H1 (cell line): ENCODE data around the gene MAPK1. TPM values are rescaled to one million over a fixed set of nuclear protein-coding genes. Genes with fewer than 3 reads are reported as not detected.

Experiments used
- CTCF ChIA-PET: fragments of 300-600 bp; sonication (Branson Sonifier 250); formaldehyde crosslinking; loops from one replicate; lab custom pipeline; 2021; ENCODE audit not compliant: partially characterized antibody; lab: Charles Lee
- POLR2A ChIA-PET: fragments of 300-600 bp; sonication (Branson Sonifier 250); formaldehyde crosslinking; loops from one replicate; lab custom pipeline; 2021; ENCODE audit warnings: inconsistent platforms; ENCODE audit not compliant: partially characterized antibody; lab: Charles Lee
- DNase-seq, 2 experiments: peaks; one replicate each; pipeline versions ENCODE4 v3.0.0 to v3.0.0-alpha.2; 2010 to 2022; ENCODE audit warnings: low spot score in 2 of 2, low read depth in 1 of 2, mixed read lengths in 1 of 2
- FAIRE-seq: peaks from 2 replicates; lab custom pipeline; 2011; peaks lifted over from hg19 to GRCh38; lab: Jason Lieb, UNC
- H2AFZ ChIP-seq: 2 replicates; pipeline ENCODE4 v1.8.1; 2012; ENCODE audit warnings: low read length, inconsistent platforms
- H2AK5ac ChIP-seq: 2 replicates; pipeline ENCODE4 v1.6.1; 2013; ENCODE audit warnings: low read depth, low read length
- H2BK120ac ChIP-seq: replicated peaks from 2 replicates; pipeline ENCODE3; 2013; ENCODE audit warnings: low read depth, low read length, inconsistent platforms
- H2BK12ac ChIP-seq: 2 replicates; pipeline ENCODE4 v1.6.1; 2013; ENCODE audit warnings: low read depth, low read length
- H2BK15ac ChIP-seq: 2 replicates; pipeline ENCODE4 v1.6.1; 2013; ENCODE audit warnings: low read length
- H2BK20ac ChIP-seq: 2 replicates; pipeline ENCODE4 v1.6.1; 2013; ENCODE audit warnings: low read length
- H2BK5ac ChIP-seq: 2 replicates; pipeline ENCODE4 v1.6.1; 2013; ENCODE audit warnings: low read depth, low read length
- H3K14ac ChIP-seq: 2 replicates; pipeline ENCODE4 v1.6.1; 2013; ENCODE audit warnings: inconsistent platforms; ENCODE audit not compliant: insufficient read length
- H3K18ac ChIP-seq: 2 replicates; pipeline ENCODE4 v1.6.1; 2013; ENCODE audit warnings: low read length; ENCODE audit errors: extremely low read depth
- H3K23ac ChIP-seq: 2 replicates; pipeline ENCODE4 v1.6.1; 2013; ENCODE audit warnings: inconsistent platforms; ENCODE audit not compliant: insufficient read length
- H3K23me2 ChIP-seq: 2 replicates; pipeline ENCODE4 v1.6.1; 2013; ENCODE audit warnings: low read depth, low read length
- H3K27ac ChIP-seq: 2 replicates; pipeline ENCODE4 v1.6.1; 2011; ENCODE audit warnings: low read depth, low read length, inconsistent platforms
- H3K27me3 ChIP-seq, 4 experiments: replicated peaks in 1 of 4; 1 replicate in 1 of 4; 2 replicates in 3 of 4; pipeline versions ENCODE4 v1.6.1 to v1.8.1; 2011 to 2013; ENCODE audit warnings: low read length in 3 of 4, mild to moderate bottlenecking in 3 of 4, inconsistent platforms in 2 of 4, mixed read lengths in 2 of 4, moderate library complexity in 1 of 4; ENCODE audit not compliant: control insufficient read depth in 3 of 4, insufficient read depth in 3 of 4; ENCODE audit errors: extremely low read depth in 1 of 4
- H3K36me3 ChIP-seq, 4 experiments: 2 replicates each; pipeline versions ENCODE4 v1.6.1 to v1.8.1; 2011 to 2013; ENCODE audit warnings: mild to moderate bottlenecking in 4 of 4, low read length in 3 of 4, moderate library complexity in 2 of 4, control low read depth in 1 of 4, inconsistent platforms in 1 of 4; ENCODE audit not compliant: insufficient read depth in 4 of 4, control insufficient read depth in 2 of 4
- H3K4ac ChIP-seq: replicated peaks from 2 replicates; pipeline ENCODE3; 2013; ENCODE audit warnings: low read length, low read depth, mixed read lengths, inconsistent platforms; ENCODE audit not compliant: insufficient read length
- H3K4me1 ChIP-seq, 4 experiments: replicated peaks in 1 of 4; 1 replicate in 1 of 4; 2 replicates in 3 of 4; pipeline versions ENCODE4 v1.6.1 to v1.8.1; 2011 to 2013; ENCODE audit warnings: low read length in 3 of 4, inconsistent platforms in 2 of 4, mixed read lengths in 1 of 4; ENCODE audit not compliant: insufficient read depth in 4 of 4, control insufficient read depth in 3 of 4
- H3K4me2 ChIP-seq, 2 experiments: 2 replicates each; pipeline versions ENCODE4 v1.6.1 to v1.8.1; 2011 to 2013; ENCODE audit warnings: low read depth in 2 of 2, low read length in 2 of 2, control low read depth in 1 of 2, inconsistent platforms in 1 of 2, mild to moderate bottlenecking in 1 of 2; ENCODE audit not compliant: insufficient read depth in 1 of 2
- H3K4me3 ChIP-seq, 4 experiments: fragments of 200-600, 300-600 bp in 1 of 4; sonication (generic), shearing (Covaris generic), sonication (Bioruptor Twin) in 1 of 4; 2 replicates each; pipeline versions ENCODE4 v1.5.1 to v1.8.1; 2011 to 2016; ENCODE audit warnings: low read length in 4 of 4, low read depth in 3 of 4, control low read depth in 2 of 4, inconsistent platforms in 2 of 4, mild to moderate bottlenecking in 2 of 4, mixed read lengths in 1 of 4, moderate library complexity in 1 of 4; ENCODE audit not compliant: insufficient read depth in 2 of 4; ENCODE audit errors: extremely low read depth in 1 of 4
- H3K56ac ChIP-seq: replicated peaks from 2 replicates; pipeline ENCODE3; 2013; ENCODE audit warnings: low read depth, mild to moderate bottlenecking, mixed read lengths, low read length, inconsistent platforms; ENCODE audit not compliant: insufficient read length
- H3K79me1 ChIP-seq: 2 replicates; pipeline ENCODE4 v1.6.1; 2013; ENCODE audit warnings: low read depth, low read length, control low read depth
- H3K79me2 ChIP-seq, 2 experiments: 2 replicates each; pipeline versions ENCODE4 v1.6.1 to v1.8.1; 2012 to 2013; ENCODE audit warnings: low read length in 2 of 2, mild to moderate bottlenecking in 2 of 2, inconsistent platforms in 1 of 2; ENCODE audit not compliant: insufficient read depth in 2 of 2, control insufficient read depth in 1 of 2
- H3K9ac ChIP-seq, 4 experiments: replicated peaks in 1 of 4; 1 replicate in 1 of 4; 2 replicates in 3 of 4; pipeline versions ENCODE4 v1.6.1 to v1.8.1; 2011 to 2013; ENCODE audit warnings: low read depth in 3 of 4, low read length in 3 of 4, control low read depth in 2 of 4, mild to moderate bottlenecking in 2 of 4, moderate library complexity in 2 of 4, inconsistent platforms in 1 of 4; ENCODE audit errors: extremely low read depth in 1 of 4
- H3K9me3 ChIP-seq, 2 experiments: 2 replicates each; pipeline versions ENCODE4 v1.6.1 to v1.8.1; 2012 to 2013; ENCODE audit warnings: mild to moderate bottlenecking in 2 of 2, moderate library complexity in 2 of 2, control low read depth in 1 of 2, inconsistent platforms in 1 of 2, low read depth in 1 of 2, low read length in 1 of 2, mixed read lengths in 1 of 2; ENCODE audit not compliant: insufficient read depth in 2 of 2
- H4K20me1 ChIP-seq, 2 experiments: replicated peaks in 1 of 2; 2 replicates each; pipeline versions ENCODE3 to v1.8.1; 2011 to 2013; ENCODE audit warnings: inconsistent platforms in 2 of 2, low read length in 2 of 2, mild to moderate bottlenecking in 1 of 2; ENCODE audit not compliant: insufficient read depth in 2 of 2, control insufficient read depth in 1 of 2
- H4K5ac ChIP-seq: 2 replicates; pipeline ENCODE4 v1.6.1; 2013; ENCODE audit warnings: low read length, low read depth, mixed read lengths, inconsistent platforms; ENCODE audit not compliant: insufficient read length
- H4K8ac ChIP-seq: 2 replicates; pipeline ENCODE4 v1.8.0; 2013; ENCODE audit warnings: mild to moderate bottlenecking, moderate library complexity, low read length, inconsistent platforms; ENCODE audit not compliant: insufficient read depth; ENCODE audit errors: extremely low read depth
- H4K91ac ChIP-seq: replicated peaks from 2 replicates; pipeline ENCODE3; 2013; ENCODE audit warnings: low read length, mixed read lengths, inconsistent platforms; ENCODE audit not compliant: insufficient read length
- ATF2 ChIP-seq: IDR thresholded peaks from 2 replicates; pipeline ENCODE4 v1.6.1; 2012; ENCODE audit warnings: low read length, inconsistent platforms
- CTBP2 ChIP-seq: IDR thresholded peaks from 2 replicates; pipeline ENCODE4 v1.7.0; 2011; ENCODE audit warnings: borderline replicate concordance, mild to moderate bottlenecking, moderate library complexity, mixed read lengths, low read length; ENCODE audit not compliant: insufficient read depth, insufficient read length
- JUN ChIP-seq: IDR thresholded peaks from 2 replicates; pipeline ENCODE4 v1.6.1; 2011; ENCODE audit warnings: low read depth, mild to moderate bottlenecking, improper control_type of control experiment, low read length
- WGBS, 2 experiments: shearing (Covaris generic) in 1 of 2; methylation state at CpG; one replicate each; pipeline versions ENCODE4 v1.1.6 to v1.1.7; 2013 to 2015; ENCODE audit warnings: low lambda C conversion rate in 2 of 2, mixed read lengths in 2 of 2, inconsistent platforms in 1 of 2, low coverage in 1 of 2, missing lambda C conversion rate in 1 of 2; ENCODE audit not compliant: insufficient replicate concordance in 2 of 2, insufficient coverage in 1 of 2, insufficient read length in 1 of 2; ENCODE audit errors: extremely low coverage in 1 of 2, missing lambda C conversion rate in 1 of 2; 5-methylcytosine and 5-hydroxymethylcytosine counted together
- polyA plus RNA-seq, 7 experiments: library from polyadenylated mRNA; depleted of rRNA in 3 of 7; stranded (reverse) in 5 of 7; unstranded in 2 of 7; fragments of >200 nt in 5 of 7; fragments of 200-250 nt in 2 of 7; gene quantifications; 1 replicate in 5 of 7; 2 replicates in 1 of 7; 4 replicates in 1 of 7; pipeline versions ENCODE4 v1.2.1 to v1.2.3, GENCODE V29; 2011 to 2013; ENCODE audit warnings: missing spikeins in 2 of 7, mixed read lengths in 2 of 7
- total RNA-seq: library from RNA; stranded (reverse); fragmentation: NEBNext Ultra II Directional; extraction: Animal tissue kit (Norgen Biotek cat#: 25700); gene quantifications from 2 replicates; pipeline ENCODE4 v1.2.1, GENCODE V29; 2021

The MAPK1 gene
- total and polyA plus RNA-seq, 2 of the 8 experiments (the other 6 are each of a cell fraction or from before 2014, with no cell fraction given): 28.1 to 101 TPM

GRCh38 chr22:21739828-21740377 is 127.5 kb downstream of the MAPK1 start:
- no peaks in the 10 kb centered on the region for H3K79me2 ChIP-seq
- no peak overlapping the region for H3K4ac ChIP-seq
- no peak overlapping the region for H2AFZ ChIP-seq
- TF ChIP-seq ATF2 (no peak), JUN (no peak), CTBP2 (no peak)
- H3K36me3 ChIP-seq: no peaks in the 10 kb centered on the region
- no peak overlapping the region for H2BK120ac ChIP-seq
- H3K14ac ChIP-seq: no peak overlapping the region
- no peak overlapping the region for H3K23ac ChIP-seq
- DNase-seq (no peak), FAIRE-seq (no peak)
- H3K27me3 ChIP-seq: peaks cover 0 to 15% (median 6%) of the 10 kb centered on the region in 4 experiments; a peak in 2 of 7 replicates
- H3K56ac ChIP-seq: no peak overlapping the region
- no peak overlapping the region for H2BK5ac ChIP-seq
- ChIA-PET POLR2A (interaction anchor here (0.6 to 0.7 kb wide), 2 partner anchors 29 to 48 kb away, joined by 3 read pairs; no protein-coding TSS in a partner anchor), CTCF (interaction anchor here (0.5 to 1.2 kb wide), 3 partner anchors 89 to 1347 kb away, joined by 3 to 4 read pairs (median 3); no protein-coding TSS in a partner anchor)
- no peaks in the 10 kb centered on the region for H3K9me3 ChIP-seq
- H3K18ac ChIP-seq: no peak overlapping the region
- H4K91ac ChIP-seq: no peak overlapping the region
- peaks cover 7% of the 10 kb centered on the region; the same call in 1 of the 2 replicates for H3K23me2 ChIP-seq
- no peaks in the 10 kb centered on the region for H4K20me1 ChIP-seq
- no peak overlapping the region for H3K4me2 ChIP-seq
- H2BK12ac ChIP-seq: no peak overlapping the region
- no peak overlapping the region for H3K4me3 ChIP-seq
- H2BK15ac ChIP-seq: no peak overlapping the region
- H3K27ac ChIP-seq: no peak overlapping the region
- H2BK20ac ChIP-seq: no peak overlapping the region
- H2AK5ac ChIP-seq: no peak overlapping the region
- no peaks in the 10 kb centered on the region for H3K79me1 ChIP-seq
- no peak overlapping the region for H4K5ac ChIP-seq
- peaks cover 0 to 6% (median 0%) of the 10 kb centered on the region in 4 experiments; a peak in 1 of 7 replicates for H3K4me1 ChIP-seq
- no peak overlapping the region for H3K9ac ChIP-seq
- H4K8ac ChIP-seq: no peak overlapping the region
- 92% methylated on average over 4 of the region's 5 CpGs; no CpG with 5 or more reads in 1 of the 2 experiments for WGBS, 2 experiments
